HEK293 (cell line): ENCODE measurements around the gene STK24.

Experiments
- CTCF ChIP-seq: fragments of 450-650 bp; formaldehyde crosslinking; IDR thresholded peaks from 2 replicates; pipeline ENCODE4 v1.5.1; 2016; ENCODE audit warnings: missing biosample characterization, missing genetic modification characterization
- HOXD13 ChIP-seq: sonication (generic); formaldehyde crosslinking; IDR thresholded peaks from 2 replicates; pipeline ENCODE4 v1.8.0; 2022; ENCODE audit warnings: missing genetic modification reagents, borderline replicate concordance
- KLF1 ChIP-seq: fragments of 450-650 bp; formaldehyde crosslinking; IDR thresholded peaks from 2 replicates; pipeline ENCODE4 v1.5.1; 2016; ENCODE audit warnings: missing biosample characterization, missing genetic modification characterization
- KLF16 ChIP-seq: fragments of 450-650 bp; formaldehyde crosslinking; IDR thresholded peaks from 2 replicates; pipeline ENCODE4 v1.5.1; 2017; ENCODE audit warnings: missing biosample characterization, missing genetic modification characterization
- MYNN ChIP-seq: fragments of 450-650 bp; formaldehyde crosslinking; IDR thresholded peaks from 2 replicates; pipeline ENCODE4 v1.5.1; 2016; ENCODE audit warnings: missing biosample characterization, missing genetic modification characterization, borderline replicate concordance
- SP2 ChIP-seq: fragments of 450-650 bp; formaldehyde crosslinking; IDR thresholded peaks from 2 replicates; pipeline ENCODE4 v1.5.1; 2016; ENCODE audit warnings: missing biosample characterization, missing genetic modification characterization
- TRIM28 ChIP-seq: IDR thresholded peaks from 2 replicates; pipeline ENCODE4 v1.6.1; 2011; ENCODE audit warnings: low read length, control low read depth, borderline replicate concordance
- ZFP3 ChIP-seq: fragments of 450-650 bp; formaldehyde crosslinking; IDR thresholded peaks from 2 replicates; pipeline ENCODE4 v1.5.1; 2016; ENCODE audit warnings: low read depth, missing biosample characterization, missing genetic modification characterization
- ZNF114 ChIP-seq: fragments of 450-650 bp; formaldehyde crosslinking; IDR thresholded peaks from 2 replicates; pipeline ENCODE4 v1.5.0; 2017; ENCODE audit warnings: missing biosample characterization, missing genetic modification characterization
- ZNF169 ChIP-seq: fragments of 450-650 bp; formaldehyde crosslinking; IDR thresholded peaks from 2 replicates; pipeline ENCODE4 v1.5.1; 2016; ENCODE audit warnings: missing biosample characterization, missing genetic modification characterization
- ZNF175 ChIP-seq: fragments of 450-650 bp; formaldehyde crosslinking; IDR thresholded peaks from 2 replicates; pipeline ENCODE4 v1.5.1; 2016; ENCODE audit warnings: missing biosample characterization, missing genetic modification characterization
- ZNF248 ChIP-seq: fragments of 450-650 bp; formaldehyde crosslinking; IDR thresholded peaks from 2 replicates; pipeline ENCODE4 v1.5.1; 2017; ENCODE audit warnings: missing biosample characterization, missing genetic modification characterization
- ZNF266 ChIP-seq: fragments of 450-650 bp; formaldehyde crosslinking; IDR thresholded peaks from 2 replicates; pipeline ENCODE4 v1.5.1; 2016; ENCODE audit warnings: missing biosample characterization, missing genetic modification characterization, low read depth
- ZNF366 ChIP-seq: fragments of 450-650 bp; formaldehyde crosslinking; conservative IDR thresholded peaks from 2 replicates; pipeline ENCODE4 v1.5.1; 2016; ENCODE audit warnings: missing biosample characterization, missing genetic modification characterization
- ZNF416 ChIP-seq: fragments of 450-650 bp; formaldehyde crosslinking; IDR thresholded peaks from 2 replicates; pipeline ENCODE4 v1.5.1; 2016; ENCODE audit warnings: missing biosample characterization, missing genetic modification characterization
- ZNF549 ChIP-seq: fragments of 450-650 bp; IDR thresholded peaks from 2 replicates; pipeline ENCODE4 v1.5.1; 2018; ENCODE audit warnings: missing biosample characterization, missing genetic modification characterization, mild to moderate bottlenecking, inconsistent platforms, moderate library complexity
- ZNF585B ChIP-seq: fragments of 450-650 bp; formaldehyde crosslinking; IDR thresholded peaks from 2 replicates; pipeline ENCODE4 v1.5.1; 2016; ENCODE audit warnings: missing biosample characterization, missing genetic modification characterization
- ZNF596 ChIP-seq: fragments of 450-650 bp; IDR thresholded peaks from 2 replicates; pipeline ENCODE4 v1.5.0; 2018; ENCODE audit warnings: missing biosample characterization, mild to moderate bottlenecking, missing genetic modification characterization, moderate library complexity
- ZNF624 ChIP-seq: fragments of 450-650 bp; formaldehyde crosslinking; IDR thresholded peaks from 2 replicates; pipeline ENCODE4 v1.5.1; 2017; ENCODE audit warnings: missing biosample characterization, missing genetic modification characterization
- ZNF626 ChIP-seq: fragments of 450-650 bp; sonication (Bioruptor Pico); formaldehyde crosslinking; IDR thresholded peaks from 2 replicates; pipeline ENCODE4 v1.5.1; 2018; ENCODE audit warnings: missing biosample characterization, missing genetic modification characterization, inconsistent platforms
- ZNF660 ChIP-seq: fragments of 450-650 bp; IDR thresholded peaks from 2 replicates; pipeline ENCODE4 v1.5.1; 2018; ENCODE audit warnings: missing biosample characterization, mild to moderate bottlenecking, missing genetic modification characterization
- ZNF701 ChIP-seq: fragments of 450-650 bp; formaldehyde crosslinking; IDR thresholded peaks from 2 replicates; pipeline ENCODE4 v1.5.1; 2016; ENCODE audit warnings: missing biosample characterization, missing genetic modification characterization
- ZSCAN16 ChIP-seq: fragments of 450-650 bp; formaldehyde crosslinking; IDR thresholded peaks from 2 replicates; pipeline ENCODE4 v1.5.1; 2016; ENCODE audit warnings: missing biosample characterization, missing genetic modification characterization
- ZSCAN4 ChIP-seq: fragments of 450-650 bp; formaldehyde crosslinking; IDR thresholded peaks from 2 replicates; pipeline ENCODE4 v1.5.1; 2017; ENCODE audit warnings: missing biosample characterization, missing genetic modification characterization
- ZSCAN5A ChIP-seq: fragments of 450-650 bp; formaldehyde crosslinking; IDR thresholded peaks from 2 replicates; pipeline ENCODE4 v1.5.1; 2016; ENCODE audit warnings: missing biosample characterization, missing genetic modification characterization
- TF ChIP-seq, protein P1 (sequence below): fragments of 450-650 bp; formaldehyde crosslinking; IDR thresholded peaks from 2 replicates; pipeline ENCODE4 v1.5.1; 2016; ENCODE audit warnings: missing biosample characterization, missing genetic modification characterization
- TF ChIP-seq, protein P2 (sequence below): fragments of 450-650 bp; formaldehyde crosslinking; IDR thresholded peaks from 2 replicates; pipeline ENCODE4 v1.5.1; 2016; ENCODE audit warnings: missing biosample characterization, missing genetic modification characterization

The STK24 gene

GRCh38 chr13:98581971-98582702 lies 5.2 kb upstream of the STK24 start (continued):
- TF ChIP-seq, protein P1, sequence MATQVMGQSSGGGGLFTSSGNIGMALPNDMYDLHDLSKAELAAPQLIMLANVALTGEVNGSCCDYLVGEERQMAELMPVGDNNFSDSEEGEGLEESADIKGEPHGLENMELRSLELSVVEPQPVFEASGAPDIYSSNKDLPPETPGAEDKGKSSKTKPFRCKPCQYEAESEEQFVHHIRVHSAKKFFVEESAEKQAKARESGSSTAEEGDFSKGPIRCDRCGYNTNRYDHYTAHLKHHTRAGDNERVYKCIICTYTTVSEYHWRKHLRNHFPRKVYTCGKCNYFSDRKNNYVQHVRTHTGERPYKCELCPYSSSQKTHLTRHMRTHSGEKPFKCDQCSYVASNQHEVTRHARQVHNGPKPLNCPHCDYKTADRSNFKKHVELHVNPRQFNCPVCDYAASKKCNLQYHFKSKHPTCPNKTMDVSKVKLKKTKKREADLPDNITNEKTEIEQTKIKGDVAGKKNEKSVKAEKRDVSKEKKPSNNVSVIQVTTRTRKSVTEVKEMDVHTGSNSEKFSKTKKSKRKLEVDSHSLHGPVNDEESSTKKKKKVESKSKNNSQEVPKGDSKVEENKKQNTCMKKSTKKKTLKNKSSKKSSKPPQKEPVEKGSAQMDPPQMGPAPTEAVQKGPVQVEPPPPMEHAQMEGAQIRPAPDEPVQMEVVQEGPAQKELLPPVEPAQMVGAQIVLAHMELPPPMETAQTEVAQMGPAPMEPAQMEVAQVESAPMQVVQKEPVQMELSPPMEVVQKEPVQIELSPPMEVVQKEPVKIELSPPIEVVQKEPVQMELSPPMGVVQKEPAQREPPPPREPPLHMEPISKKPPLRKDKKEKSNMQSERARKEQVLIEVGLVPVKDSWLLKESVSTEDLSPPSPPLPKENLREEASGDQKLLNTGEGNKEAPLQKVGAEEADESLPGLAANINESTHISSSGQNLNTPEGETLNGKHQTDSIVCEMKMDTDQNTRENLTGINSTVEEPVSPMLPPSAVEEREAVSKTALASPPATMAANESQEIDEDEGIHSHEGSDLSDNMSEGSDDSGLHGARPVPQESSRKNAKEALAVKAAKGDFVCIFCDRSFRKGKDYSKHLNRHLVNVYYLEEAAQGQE (tag by site-specific recombination) = 0 out of 2 replicates have a peak, but pooled peaks have one; percentile 10
- TF ChIP-seq ZNF596 (no peak), ZNF701 (tag by site-specific recombination) (no peak), ZNF660 (tag by site-specific recombination) (peak; percentile 82), CTCF (tag by site-specific recombination) (no peak), ZFP3 (tag by site-specific recombination) (no peak), ZNF549 (tag by site-specific recombination) (no peak), SP2 (tag by site-specific recombination) (peak; percentile 39), TRIM28 (0 out of 2 replicates have a peak, but pooled peaks have one; percentile 26), ZNF416 (tag by site-specific recombination) (no peak), MYNN (tag by site-specific recombination) (no peak), ZSCAN4 (no peak), ZNF585B (no peak), ZSCAN16 (tag by site-specific recombination) (no peak), ZSCAN5A (tag by site-specific recombination) (no peak), ZNF366 (peak; percentile 68), ZNF169 (tag by site-specific recombination) (no peak), HOXD13 (no peak), ZNF624 (tag by site-specific recombination) (no peak), ZNF175 (no peak), ZNF114 (tag by site-specific recombination) (no peak), KLF1 (tag by site-specific recombination) (no peak), KLF16 (tag by site-specific recombination) (no peak), ZNF266 (no peak), ZNF248 (tag by site-specific recombination) (no peak), ZNF626 (no peak)
- TF ChIP-seq, protein P2, sequence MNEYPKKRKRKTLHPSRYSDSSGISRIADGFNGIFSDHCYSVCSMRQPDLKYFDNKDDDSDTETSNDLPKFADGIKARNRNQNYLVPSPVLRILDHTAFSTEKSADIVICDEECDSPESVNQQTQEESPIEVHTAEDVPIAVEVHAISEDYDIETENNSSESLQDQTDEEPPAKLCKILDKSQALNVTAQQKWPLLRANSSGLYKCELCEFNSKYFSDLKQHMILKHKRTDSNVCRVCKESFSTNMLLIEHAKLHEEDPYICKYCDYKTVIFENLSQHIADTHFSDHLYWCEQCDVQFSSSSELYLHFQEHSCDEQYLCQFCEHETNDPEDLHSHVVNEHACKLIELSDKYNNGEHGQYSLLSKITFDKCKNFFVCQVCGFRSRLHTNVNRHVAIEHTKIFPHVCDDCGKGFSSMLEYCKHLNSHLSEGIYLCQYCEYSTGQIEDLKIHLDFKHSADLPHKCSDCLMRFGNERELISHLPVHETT = peak; percentile 55
